Ramos (cell line): ENCODE results near the gene FDX2.

Experiments
- in situ Hi-C: fragments of 300-500 bp; cut with MboI; formaldehyde crosslinking; loops from one replicate; pipeline ENCODE4 v1.14.3; 2022; ENCODE audit warnings: low sequenced_read_pairs; ENCODE audit not compliant: unreplicated experiment

Gene FDX2

GRCh38 chr19:10262771-10263170 lies 53.0 kb downstream of the FDX2 start:
- in situ Hi-C loops: loop anchor here (10.0 kb wide), 1 partner anchor 338 kb away; no protein-coding TSS in a partner anchor

- in situ Hi-C loops: loop anchor here (10.0 kb wide), 1 partner anchor 335 kb away; no protein-coding TSS in a partner anchor
These were observed 55.7 kb downstream of the FDX2 start for GRCh38 chr19:10260141-10260584.
